GM12872 (cell line): ENCODE results near the gene CNMD.

ENCODE experiments used
- CTCF ChIP-seq: IDR thresholded peaks from 3 replicates; pipeline ENCODE4 v1.5.1; 2011; ENCODE audit warnings: low read depth, mild to moderate bottlenecking, low read length, moderate library complexity; ENCODE audit not compliant: insufficient read depth

CNMD gene

GRCh38 chr13:52765611-52766390, 26.2 kb upstream of the CNMD start:
- TF ChIP-seq CTCF = no peak

GRCh38 chr13:52760077-52760476, 20.5 kb upstream of the CNMD start:
- TF ChIP-seq CTCF = no peak

- TF ChIP-seq CTCF = no peak
These were observed 18.5 kb upstream of the CNMD start for GRCh38 chr13:52758114-52758513.

GRCh38 chr13:52751196-52751595, 11.6 kb upstream of the CNMD start:
- TF ChIP-seq CTCF = no peak

- TF ChIP-seq CTCF = no peak
These were observed 11.1 kb upstream of the CNMD start for GRCh38 chr13:52750713-52751112.

- TF ChIP-seq CTCF = no peak
These were observed 9.8 kb upstream of the CNMD start for GRCh38 chr13:52749419-52749818.

- no peak for TF ChIP-seq CTCF
These were observed 6.5 kb upstream of the CNMD start for GRCh38 chr13:52746141-52746540.
